ENCODE measurements around the gene TRERF1. TPM values are rescaled to one million over a fixed set of nuclear protein-coding genes. Genes with fewer than 3 reads are reported as not detected.

The TRERF1 gene
- total and polyA plus RNA-seq, 2 experiments from 2014 or later = 3.2 to 5.1 TPM

DNA sequence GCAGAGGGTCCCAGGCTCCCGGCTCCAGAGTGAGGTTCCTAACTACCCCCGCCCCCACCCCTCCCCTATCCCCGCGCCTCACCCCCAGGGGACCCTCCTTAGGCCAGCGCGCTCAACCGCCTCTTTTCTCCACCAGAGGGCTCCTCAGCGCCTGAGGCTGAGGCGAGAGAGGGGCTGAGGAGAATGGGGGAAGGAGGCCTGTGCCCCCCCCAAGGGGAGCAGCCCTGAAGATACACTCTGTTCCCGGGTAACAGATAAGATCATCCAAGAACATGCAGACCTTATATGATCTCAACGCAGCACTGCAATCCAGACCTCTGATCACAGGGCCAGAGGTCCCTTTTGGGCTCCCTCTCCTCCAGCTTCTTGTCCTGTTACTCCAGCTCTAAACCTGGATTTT lies 190.8 kb downstream of the TRERF1 start:
- Histone ChIP-seq H3K27me3 (no peaks in the 10 kb centered on the region), H3K9me2 (replicated peaks; ENCODE audit: insufficient read depth) (no peaks in the 10 kb centered on the region), H3K9me3 (ENCODE audit: low read depth) (no peaks in the 10 kb centered on the region), H3K27ac (peak overlapping the region; percentile 67), H3K4me1 (ENCODE audit: insufficient read depth) (peaks cover 19% of the 10 kb centered on the region), H3K79me2 (no peaks in the 10 kb centered on the region), H4K20me1 (ENCODE audit: insufficient read depth, poor library complexity, severe bottlenecking) (no peaks in the 10 kb centered on the region), H3K4me3 (no peak overlapping the region), H3K4me2 (peak overlapping the region; percentile 33), H3K36me3 (replicated peaks; ENCODE audit: insufficient read depth, low read depth) (no peaks in the 10 kb centered on the region), H2AFZ (no peak overlapping the region)
- WGBS (ENCODE audit: low lambda C conversion rate, missing lambda C conversion rate) = 44% methylated on average over 5 of the region's 11 CpGs
- TF ChIP-seq EZH2 (IDR thresholded peaks at IDR 0.05; ENCODE audit: borderline replicate concordance) = no peak
- no peak for TF ChIP-seq EZH2phosphoT487 (IDR thresholded peaks at IDR 0.05; ENCODE audit: low read depth, severe bottlenecking, unreplicated experiment)
- TF ChIP-seq, protein P1, sequence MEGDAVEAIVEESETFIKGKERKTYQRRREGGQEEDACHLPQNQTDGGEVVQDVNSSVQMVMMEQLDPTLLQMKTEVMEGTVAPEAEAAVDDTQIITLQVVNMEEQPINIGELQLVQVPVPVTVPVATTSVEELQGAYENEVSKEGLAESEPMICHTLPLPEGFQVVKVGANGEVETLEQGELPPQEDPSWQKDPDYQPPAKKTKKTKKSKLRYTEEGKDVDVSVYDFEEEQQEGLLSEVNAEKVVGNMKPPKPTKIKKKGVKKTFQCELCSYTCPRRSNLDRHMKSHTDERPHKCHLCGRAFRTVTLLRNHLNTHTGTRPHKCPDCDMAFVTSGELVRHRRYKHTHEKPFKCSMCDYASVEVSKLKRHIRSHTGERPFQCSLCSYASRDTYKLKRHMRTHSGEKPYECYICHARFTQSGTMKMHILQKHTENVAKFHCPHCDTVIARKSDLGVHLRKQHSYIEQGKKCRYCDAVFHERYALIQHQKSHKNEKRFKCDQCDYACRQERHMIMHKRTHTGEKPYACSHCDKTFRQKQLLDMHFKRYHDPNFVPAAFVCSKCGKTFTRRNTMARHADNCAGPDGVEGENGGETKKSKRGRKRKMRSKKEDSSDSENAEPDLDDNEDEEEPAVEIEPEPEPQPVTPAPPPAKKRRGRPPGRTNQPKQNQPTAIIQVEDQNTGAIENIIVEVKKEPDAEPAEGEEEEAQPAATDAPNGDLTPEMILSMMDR (IDR thresholded peaks at IDR 0.05; ENCODE audit: poor library complexity) = peak; percentile 72
- DNase-seq (ENCODE audit: low spot score) = peak; percentile 71

GRCh38 chr6:42260396-42260888 lies 191.3 kb downstream of the TRERF1 start:
- H3K9me2 ChIP-seq (replicated peaks; ENCODE audit: insufficient read depth) = no peaks in the 10 kb centered on the region
- H3K4me3 ChIP-seq = no peak overlapping the region
- no peaks in the 10 kb centered on the region for H4K20me1 ChIP-seq (ENCODE audit: insufficient read depth, poor library complexity, severe bottlenecking)
- no peaks in the 10 kb centered on the region for H3K27me3 ChIP-seq
- H3K79me2 ChIP-seq = no peaks in the 10 kb centered on the region
- TF ChIP-seq EZH2phosphoT487 (IDR thresholded peaks at IDR 0.05; ENCODE audit: low read depth, severe bottlenecking, unreplicated experiment) (no peak), EZH2 (IDR thresholded peaks at IDR 0.05; ENCODE audit: borderline replicate concordance) (no peak)
- TF ChIP-seq, protein P1 (IDR thresholded peaks at IDR 0.05; ENCODE audit: poor library complexity) = no peak
- H3K4me1 ChIP-seq (ENCODE audit: insufficient read depth) = peaks cover 19% of the 10 kb centered on the region
- H3K27ac ChIP-seq = peak overlapping the region; percentile 67
- 71% methylated on average over 7 of the region's 7 CpGs for WGBS (ENCODE audit: low lambda C conversion rate, missing lambda C conversion rate)
- H2AFZ ChIP-seq = no peak overlapping the region
- peak; percentile 20 for DNase-seq (ENCODE audit: low spot score)
- no peaks in the 10 kb centered on the region for H3K36me3 ChIP-seq (replicated peaks; ENCODE audit: insufficient read depth, low read depth)
- peak overlapping the region; percentile 33 for H3K4me2 ChIP-seq
- no peaks in the 10 kb centered on the region for H3K9me3 ChIP-seq (ENCODE audit: low read depth)

DNA sequence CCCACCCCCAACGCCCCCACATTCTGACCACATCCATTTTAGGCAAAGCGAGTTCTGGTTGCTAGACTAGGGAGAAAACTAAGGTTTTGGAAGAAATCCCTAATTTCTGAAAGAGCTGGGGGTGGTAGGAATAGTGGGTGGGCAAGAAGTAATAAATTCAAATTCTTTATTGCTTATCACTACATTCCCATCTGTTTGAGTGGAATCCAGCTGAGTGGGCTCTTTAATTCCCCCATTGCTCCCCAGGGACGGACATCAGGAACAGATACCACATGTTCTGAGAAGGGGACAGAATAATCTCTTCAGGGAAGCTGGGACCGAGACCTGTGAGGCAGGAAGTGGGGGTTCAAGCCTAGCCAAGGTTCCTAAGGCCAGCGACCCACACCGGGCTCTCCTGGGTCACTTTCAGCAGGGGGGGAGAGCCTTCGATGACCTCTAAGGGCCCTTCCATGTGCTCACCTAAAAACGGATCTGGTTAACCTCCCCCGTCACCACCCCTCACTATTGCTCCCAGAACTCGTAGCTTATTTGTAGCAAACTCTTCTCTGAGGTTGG lies 191.8 kb downstream of the TRERF1 start:
- Histone ChIP-seq H4K20me1 (ENCODE audit: insufficient read depth, poor library complexity, severe bottlenecking) (no peaks in the 10 kb centered on the region), H3K9me3 (ENCODE audit: low read depth) (no peaks in the 10 kb centered on the region), H3K36me3 (replicated peaks; ENCODE audit: insufficient read depth, low read depth) (no peaks in the 10 kb centered on the region), H3K9me2 (replicated peaks; ENCODE audit: insufficient read depth) (no peaks in the 10 kb centered on the region), H2AFZ (no peak overlapping the region), H3K4me3 (no peak overlapping the region), H3K79me2 (no peaks in the 10 kb centered on the region), H3K27me3 (no peaks in the 10 kb centered on the region), H3K4me2 (no peak overlapping the region), H3K4me1 (ENCODE audit: insufficient read depth) (peaks cover 19% of the 10 kb centered on the region), H3K27ac (peak overlapping the region; percentile 67)
- DNase-seq (ENCODE audit: low spot score) = no peak
- WGBS (ENCODE audit: low lambda C conversion rate, missing lambda C conversion rate) = 77% methylated on average over 10 of the region's 10 CpGs
- TF ChIP-seq EZH2phosphoT487 (IDR thresholded peaks at IDR 0.05; ENCODE audit: low read depth, severe bottlenecking, unreplicated experiment) = no peak
- no peak for TF ChIP-seq EZH2 (IDR thresholded peaks at IDR 0.05; ENCODE audit: borderline replicate concordance)
- TF ChIP-seq, protein P1 (IDR thresholded peaks at IDR 0.05; ENCODE audit: poor library complexity) = no peak
